ENCODE data around the gene GPD1L.

GPD1L gene

DNA sequence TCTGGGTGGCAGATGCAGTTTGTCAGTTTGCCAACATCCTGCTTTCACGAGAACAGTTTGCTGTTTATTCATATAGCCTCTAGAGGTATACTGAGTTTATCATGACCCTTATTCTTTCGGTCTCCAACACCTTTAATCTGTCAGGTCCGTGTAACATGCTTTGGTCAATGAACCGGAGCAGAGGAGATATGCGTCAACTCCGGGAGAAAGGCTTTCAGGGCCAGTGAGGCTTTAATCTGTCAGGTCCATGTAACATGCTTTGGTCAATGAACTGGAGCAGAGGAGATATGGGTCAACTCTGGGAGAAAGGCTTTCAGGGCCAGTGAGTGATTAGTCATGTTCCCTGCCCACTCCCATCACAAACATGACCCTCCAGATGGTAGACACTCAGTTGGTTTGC lies 16.9 kb upstream of the GPD1L start:
- H3K4me3 ChIP-seq (ENCODE audit: control insufficient read depth, low read depth, low read length), result no peak overlapping the region
- DNase-seq (ENCODE audit: low read depth), result no peak
- TF ChIP-seq, protein P1, sequence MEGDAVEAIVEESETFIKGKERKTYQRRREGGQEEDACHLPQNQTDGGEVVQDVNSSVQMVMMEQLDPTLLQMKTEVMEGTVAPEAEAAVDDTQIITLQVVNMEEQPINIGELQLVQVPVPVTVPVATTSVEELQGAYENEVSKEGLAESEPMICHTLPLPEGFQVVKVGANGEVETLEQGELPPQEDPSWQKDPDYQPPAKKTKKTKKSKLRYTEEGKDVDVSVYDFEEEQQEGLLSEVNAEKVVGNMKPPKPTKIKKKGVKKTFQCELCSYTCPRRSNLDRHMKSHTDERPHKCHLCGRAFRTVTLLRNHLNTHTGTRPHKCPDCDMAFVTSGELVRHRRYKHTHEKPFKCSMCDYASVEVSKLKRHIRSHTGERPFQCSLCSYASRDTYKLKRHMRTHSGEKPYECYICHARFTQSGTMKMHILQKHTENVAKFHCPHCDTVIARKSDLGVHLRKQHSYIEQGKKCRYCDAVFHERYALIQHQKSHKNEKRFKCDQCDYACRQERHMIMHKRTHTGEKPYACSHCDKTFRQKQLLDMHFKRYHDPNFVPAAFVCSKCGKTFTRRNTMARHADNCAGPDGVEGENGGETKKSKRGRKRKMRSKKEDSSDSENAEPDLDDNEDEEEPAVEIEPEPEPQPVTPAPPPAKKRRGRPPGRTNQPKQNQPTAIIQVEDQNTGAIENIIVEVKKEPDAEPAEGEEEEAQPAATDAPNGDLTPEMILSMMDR (IDR thresholded peaks at IDR 0.05; ENCODE audit: control insufficient read depth, insufficient read depth, low read depth, low read length, missing control alignments), result no peak

DNA sequence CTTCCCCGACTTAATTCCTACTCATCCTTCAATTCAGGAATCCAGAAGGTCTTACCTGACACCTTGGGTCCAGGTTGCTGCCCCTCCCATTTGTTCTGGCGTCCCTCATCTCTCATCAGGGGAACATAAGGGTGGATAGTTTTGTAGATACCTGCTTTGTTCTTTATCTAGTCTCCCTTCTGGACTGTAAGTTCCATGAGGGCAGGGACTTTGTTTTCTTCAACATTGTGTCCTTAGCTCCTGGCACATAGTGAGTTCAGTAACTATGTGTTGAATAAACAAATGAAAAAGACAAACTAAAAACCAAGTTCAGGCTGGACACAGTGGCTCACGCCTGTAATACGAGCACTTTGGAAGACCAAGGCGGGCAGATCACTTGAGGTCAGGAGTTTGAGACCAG lies 13.2 kb upstream of the GPD1L start:
- DNase-seq (ENCODE audit: low read depth), result no peak
- H3K4me3 ChIP-seq (ENCODE audit: control insufficient read depth, low read depth, low read length), result no peak overlapping the region
- TF ChIP-seq, protein P1 (IDR thresholded peaks at IDR 0.05; ENCODE audit: control insufficient read depth, insufficient read depth, low read depth, low read length, missing control alignments), result no peak

DNA sequence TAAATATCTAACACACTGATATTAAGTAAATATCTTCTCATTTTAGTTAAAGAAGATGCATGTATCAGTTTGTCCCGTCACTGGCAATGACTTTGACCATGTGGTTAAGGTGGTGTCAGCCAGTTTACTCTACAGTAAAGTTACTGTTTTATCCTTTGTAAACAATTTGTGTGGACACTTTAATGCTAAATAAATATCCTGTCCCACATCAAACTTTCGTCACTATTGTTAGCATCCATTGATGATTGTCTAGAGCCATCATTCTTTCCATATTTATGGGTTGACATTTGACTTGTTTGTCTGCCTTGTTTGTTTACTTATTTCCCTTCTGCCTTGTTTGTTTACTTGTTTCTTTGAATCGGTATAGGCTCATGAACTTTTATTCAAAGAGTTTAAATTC lies 11.0 kb upstream of the GPD1L start:
- TF ChIP-seq, protein P1 (IDR thresholded peaks at IDR 0.05; ENCODE audit: control insufficient read depth, insufficient read depth, low read depth, low read length, missing control alignments), result no peak

DNA sequence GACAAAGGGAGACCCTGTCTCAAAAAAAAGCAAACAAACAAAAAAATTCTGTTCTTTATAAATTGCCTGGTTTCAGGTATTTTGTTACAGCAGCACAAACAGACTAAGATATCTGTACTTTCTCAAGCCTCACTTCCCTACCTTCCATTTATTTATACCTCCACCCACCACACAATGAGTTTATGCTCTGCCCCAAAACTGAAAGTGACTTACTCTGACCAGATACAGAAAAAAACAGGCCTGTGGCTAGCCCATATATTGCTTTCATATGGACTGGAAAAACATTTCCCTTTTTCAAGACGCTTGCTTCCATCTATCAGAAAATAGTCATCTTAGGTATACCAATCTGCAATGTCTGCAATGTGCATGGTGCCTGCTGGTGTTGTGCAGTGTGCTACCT lies 8.7 kb upstream of the GPD1L start:
- no peak overlapping the region for H3K4me3 ChIP-seq (ENCODE audit: control insufficient read depth, low read depth, low read length)
- TF ChIP-seq, protein P1 (IDR thresholded peaks at IDR 0.05; ENCODE audit: control insufficient read depth, insufficient read depth, low read depth, low read length, missing control alignments), result no peak
- no peak for DNase-seq (ENCODE audit: low read depth)

More for the DNA sequence above, 11.0 kb upstream of the GPD1L start:
- no peak for DNase-seq (ENCODE audit: low read depth)
- H3K4me3 ChIP-seq (ENCODE audit: control insufficient read depth, low read depth, low read length), result no peak overlapping the region

DNA sequence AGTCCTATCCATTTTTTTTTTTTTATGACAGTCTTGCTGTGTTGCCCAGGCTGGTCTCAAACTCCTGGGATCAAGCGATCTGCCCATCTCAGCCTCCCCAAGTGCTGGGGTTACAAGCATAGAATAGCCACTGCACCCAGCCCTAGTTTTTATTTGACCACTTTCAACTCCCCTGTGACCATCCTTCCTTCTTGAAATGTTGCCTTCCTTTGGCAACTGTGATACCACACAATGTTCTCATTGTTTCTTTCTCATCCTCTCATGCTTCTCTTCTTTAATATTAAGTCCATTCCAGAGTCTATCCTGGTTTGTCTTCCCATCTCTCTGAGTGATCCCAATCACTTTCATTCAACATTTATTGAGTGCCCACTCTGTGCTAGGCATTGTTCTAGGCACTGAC lies 7.9 kb upstream of the GPD1L start:
- DNase-seq (ENCODE audit: low read depth), result no peak
- no peak overlapping the region for H3K4me3 ChIP-seq (ENCODE audit: control insufficient read depth, low read depth, low read length)
- TF ChIP-seq, protein P1 (IDR thresholded peaks at IDR 0.05; ENCODE audit: control insufficient read depth, insufficient read depth, low read depth, low read length, missing control alignments), result no peak

DNA sequence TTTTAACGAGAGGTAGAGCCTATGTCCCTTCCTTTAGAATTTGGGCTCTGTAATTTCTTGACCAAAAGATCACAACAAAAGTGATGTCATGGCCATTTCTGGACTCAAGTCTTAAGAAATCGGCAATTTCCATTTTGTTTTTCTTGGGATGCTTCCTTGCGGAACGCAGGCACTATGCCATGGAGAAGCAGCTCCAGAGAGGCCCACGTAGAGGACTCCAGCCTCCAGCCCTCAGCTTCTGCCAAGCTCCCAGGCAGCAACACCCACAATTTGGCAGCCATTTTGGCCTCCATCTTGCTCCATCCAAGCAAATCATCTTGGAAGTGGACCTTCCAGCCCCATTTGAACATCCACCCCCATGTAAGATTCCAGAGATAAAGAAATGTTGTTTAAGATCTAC lies 6.0 kb upstream of the GPD1L start:
- TF ChIP-seq, protein P1 (IDR thresholded peaks at IDR 0.05; ENCODE audit: control insufficient read depth, insufficient read depth, low read depth, low read length, missing control alignments), result no peak
- no peak overlapping the region for H3K4me3 ChIP-seq (ENCODE audit: control insufficient read depth, low read depth, low read length)
- no peak for DNase-seq (ENCODE audit: low read depth)

DNA sequence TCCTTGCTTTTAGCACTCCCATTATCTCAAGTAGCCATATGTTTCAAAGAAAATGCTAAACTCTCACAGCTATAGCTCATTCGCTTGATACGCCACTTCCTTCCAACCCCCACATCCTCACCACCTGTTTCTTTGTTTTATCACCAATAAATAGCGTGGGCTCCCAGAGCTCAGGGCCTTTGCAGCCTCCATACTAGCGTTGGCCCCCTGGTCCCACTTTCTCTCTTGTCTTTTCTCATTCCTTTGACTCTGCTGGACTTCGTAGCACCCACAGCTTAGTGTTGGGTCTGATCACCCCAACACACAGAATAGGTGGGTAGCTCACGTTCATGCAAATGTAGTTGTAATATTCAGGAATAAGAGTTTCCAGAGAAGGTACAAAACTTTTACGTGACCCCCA lies 4.1 kb upstream of the GPD1L start:
- DNase-seq (ENCODE audit: low read depth), result no peak
- no peak overlapping the region for H3K4me3 ChIP-seq (ENCODE audit: control insufficient read depth, low read depth, low read length)
- TF ChIP-seq, protein P1 (IDR thresholded peaks at IDR 0.05; ENCODE audit: control insufficient read depth, insufficient read depth, low read depth, low read length, missing control alignments), result no peak

All from AG09309 (cell line).